Astrocyte (in vitro differentiated cells and primary cell): ENCODE measurements around the gene FBXW12.

Experiments used
- EZH2 ChIP-seq: IDR thresholded peaks from 2 replicates; pipeline ENCODE4 v1.6.1; 2012; ENCODE audit warnings: mild to moderate bottlenecking, low read length, inconsistent platforms; ENCODE audit not compliant: insufficient read depth
- TF ChIP-seq, protein P1 (sequence below): IDR thresholded peaks from 2 replicates; pipeline ENCODE4 v1.5.1; 2011; ENCODE audit warnings: low read depth, mild to moderate bottlenecking, inconsistent platforms, low read length, moderate library complexity; ENCODE audit not compliant: insufficient read depth

DNA sequence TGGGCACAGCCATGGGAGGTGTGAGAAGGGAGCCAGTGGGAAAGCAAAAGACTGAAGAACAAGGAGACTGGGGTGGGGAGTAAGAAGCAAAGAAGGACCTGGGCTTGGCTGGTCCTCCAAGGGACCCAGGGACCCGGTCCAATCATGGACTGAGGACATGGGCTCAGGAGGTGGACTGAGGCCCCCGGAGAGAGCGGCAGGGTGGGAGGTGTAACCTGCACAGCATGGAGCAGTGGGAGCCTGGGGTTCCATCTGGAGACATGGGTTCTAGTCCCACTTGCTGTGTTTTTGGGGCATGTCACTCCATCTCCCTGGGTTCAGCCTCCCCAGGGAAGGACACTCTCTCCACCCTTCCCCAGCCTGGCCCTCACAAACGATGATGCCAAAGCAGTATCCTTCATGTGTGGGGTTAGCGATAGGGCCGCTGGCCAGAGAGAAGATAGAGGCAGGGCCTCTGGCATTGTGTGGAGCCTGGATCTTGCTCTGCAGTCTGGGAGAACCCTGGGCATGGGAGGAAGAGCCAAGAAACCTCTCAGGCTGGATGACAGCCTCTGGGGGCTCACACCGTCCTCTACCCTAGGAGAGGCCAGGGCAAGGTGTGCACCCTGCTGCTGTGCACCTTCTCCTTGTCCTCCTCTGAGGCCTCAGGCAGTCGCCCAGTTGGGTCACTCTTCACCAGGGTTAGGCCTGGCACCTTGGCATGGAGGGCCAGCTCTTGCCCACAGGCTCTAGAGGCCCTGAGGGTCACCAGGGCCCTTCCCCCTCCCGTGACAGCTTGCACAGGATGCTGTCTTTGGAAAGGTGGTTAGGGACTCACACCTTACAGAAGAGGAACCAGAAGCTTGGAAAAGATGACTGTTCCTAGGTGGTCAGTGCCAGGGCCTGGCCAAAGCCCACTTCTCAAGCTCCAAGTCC, 26.0 kb downstream of the FBXW12 start:
- TF ChIP-seq, protein P1, sequence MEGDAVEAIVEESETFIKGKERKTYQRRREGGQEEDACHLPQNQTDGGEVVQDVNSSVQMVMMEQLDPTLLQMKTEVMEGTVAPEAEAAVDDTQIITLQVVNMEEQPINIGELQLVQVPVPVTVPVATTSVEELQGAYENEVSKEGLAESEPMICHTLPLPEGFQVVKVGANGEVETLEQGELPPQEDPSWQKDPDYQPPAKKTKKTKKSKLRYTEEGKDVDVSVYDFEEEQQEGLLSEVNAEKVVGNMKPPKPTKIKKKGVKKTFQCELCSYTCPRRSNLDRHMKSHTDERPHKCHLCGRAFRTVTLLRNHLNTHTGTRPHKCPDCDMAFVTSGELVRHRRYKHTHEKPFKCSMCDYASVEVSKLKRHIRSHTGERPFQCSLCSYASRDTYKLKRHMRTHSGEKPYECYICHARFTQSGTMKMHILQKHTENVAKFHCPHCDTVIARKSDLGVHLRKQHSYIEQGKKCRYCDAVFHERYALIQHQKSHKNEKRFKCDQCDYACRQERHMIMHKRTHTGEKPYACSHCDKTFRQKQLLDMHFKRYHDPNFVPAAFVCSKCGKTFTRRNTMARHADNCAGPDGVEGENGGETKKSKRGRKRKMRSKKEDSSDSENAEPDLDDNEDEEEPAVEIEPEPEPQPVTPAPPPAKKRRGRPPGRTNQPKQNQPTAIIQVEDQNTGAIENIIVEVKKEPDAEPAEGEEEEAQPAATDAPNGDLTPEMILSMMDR, result no peak
- no peak for TF ChIP-seq EZH2
